Keratinocyte (primary cell): ENCODE measurements around the gene HKDC1. TPM values are rescaled to one million over a fixed set of nuclear protein-coding genes. Genes with fewer than 3 reads are reported as not detected.

ENCODE experiments used
- DNase-seq: peaks from one replicate; pipeline ENCODE4 v3.0.0-alpha.2; 2011; ENCODE audit warnings: low read depth, missing footprints, low spot score
- FAIRE-seq: peaks from 2 replicates; lab custom pipeline; 2011; peaks lifted over from hg19 to GRCh38; lab: Jason Lieb, UNC
- H2AFZ ChIP-seq: 2 replicates; pipeline ENCODE4 v1.6.0; 2012; ENCODE audit warnings: low read length, control low read depth, inconsistent platforms; ENCODE audit not compliant: control insufficient read depth
- H3K27ac ChIP-seq: 2 replicates; pipeline ENCODE4 v1.5.1; 2011; ENCODE audit warnings: low read length; ENCODE audit not compliant: control insufficient read depth, insufficient read depth
- H3K27me3 ChIP-seq: 3 replicates; pipeline ENCODE4 v1.6.0; 2011; ENCODE audit warnings: low read length; ENCODE audit not compliant: control insufficient read depth, insufficient read depth; ENCODE audit errors: extremely low read depth
- H3K36me3 ChIP-seq, 2 experiments: 2 replicates in 1 of 2; 3 replicates in 1 of 2; pipeline ENCODE4 v1.5.1; 2011; ENCODE audit warnings: low read length in 2 of 2, mild to moderate bottlenecking in 1 of 2; ENCODE audit not compliant: control insufficient read depth in 2 of 2, insufficient read depth in 2 of 2; ENCODE audit errors: extremely low read depth in 1 of 2
- H3K4me1 ChIP-seq: 3 replicates; pipeline ENCODE4 v1.5.1; 2011; ENCODE audit warnings: low read length; ENCODE audit not compliant: control insufficient read depth, insufficient read depth; ENCODE audit errors: extremely low read depth
- H3K4me2 ChIP-seq: 3 replicates; pipeline ENCODE4 v1.6.0; 2011; ENCODE audit warnings: low read depth, low read length; ENCODE audit not compliant: control insufficient read depth, insufficient read depth; ENCODE audit errors: extremely low read depth
- H3K4me3 ChIP-seq, 3 experiments: fragments of 200-600 bp in 1 of 3; sonication (generic) in 1 of 3; 2 replicates in 2 of 3; 3 replicates in 1 of 3; pipeline ENCODE4 v1.5.1; 2011 to 2016; ENCODE audit warnings: low read length in 3 of 3, mild to moderate bottlenecking in 3 of 3, control low read depth in 2 of 3, inconsistent platforms in 1 of 3, low read depth in 1 of 3, mixed read lengths in 1 of 3, mixed run types in 1 of 3, moderate library complexity in 1 of 3; ENCODE audit not compliant: control insufficient read depth in 2 of 3, insufficient read depth in 2 of 3; ENCODE audit errors: extremely low read depth in 1 of 3
- H3K79me2 ChIP-seq: 2 replicates; pipeline ENCODE4 v1.6.0; 2012; ENCODE audit warnings: low read length; ENCODE audit not compliant: control insufficient read depth, insufficient read depth
- H3K9ac ChIP-seq: 3 replicates; pipeline ENCODE4 v1.6.0; 2011; ENCODE audit warnings: low read length; ENCODE audit not compliant: control insufficient read depth, insufficient read depth; ENCODE audit errors: extremely low read depth
- H3K9me1 ChIP-seq: 3 replicates; pipeline ENCODE4 v1.6.0; 2011; ENCODE audit warnings: low read length; ENCODE audit not compliant: control insufficient read depth, insufficient read depth; ENCODE audit errors: extremely low read depth
- H3K9me3 ChIP-seq: 2 replicates; pipeline ENCODE4 v1.5.1; 2012; ENCODE audit warnings: low read depth, low read length; ENCODE audit not compliant: control insufficient read depth
- H4K20me1 ChIP-seq: 3 replicates; pipeline ENCODE4 v1.6.0; 2011; ENCODE audit warnings: low read length; ENCODE audit not compliant: control insufficient read depth, insufficient read depth; ENCODE audit errors: extremely low read depth
- EZH2 ChIP-seq: IDR thresholded peaks from one replicate; pipeline ENCODE4 v1.6.1; 2012; ENCODE audit warnings: inconsistent platforms, mild to moderate bottlenecking, low read length, moderate library complexity
- dilution Hi-C: fragments of 300-500 bp; cut with MboI; formaldehyde crosslinking; loops from one replicate; pipeline ENCODE4 v1.7.0; 2020; ENCODE audit warnings: low sequenced_read_pairs; ENCODE audit not compliant: extremely low pct_ligation_motif_present
- polyA plus RNA-seq, 5 experiments: library from polyadenylated mRNA; depleted of rRNA in 3 of 5; stranded (reverse) in 3 of 5; stranded (forward) in 1 of 5; unstranded in 1 of 5; fragments of >200 nt; gene quantifications; 1 replicate in 1 of 5; 2 replicates in 3 of 5; 3 replicates in 1 of 5; pipeline versions ENCODE4 v1.2.1 to v1.2.3, GENCODE V29; 2011 to 2012; ENCODE audit warnings: missing spikeins in 2 of 5, low read depth in 1 of 5, low replicate concordance in 1 of 5
- TF ChIP-seq, protein P1 (sequence below), 3 experiments: IDR thresholded peaks in 1 of 3; conservative IDR thresholded peaks in 1 of 3; optimal IDR thresholded peaks in 1 of 3; 2 replicates in 2 of 3; 3 replicates in 1 of 3; pipeline versions ENCODE3 to v1.5.1; 2011; ENCODE audit warnings: low read length in 3 of 3, mild to moderate bottlenecking in 3 of 3, moderate library complexity in 2 of 3, control low read depth in 1 of 3, inconsistent platforms in 1 of 3; ENCODE audit not compliant: insufficient read depth in 2 of 3; ENCODE audit errors: extremely low read depth in 1 of 3

The HKDC1 gene
- polyA plus RNA-seq, 1 donor (not counting 4 experiments of a cell fraction or from before 2014, with no cell fraction given): 0.33 TPM

- FAIRE-seq: no peak
- no peak overlapping the region for H3K4me3 ChIP-seq
- dilution Hi-C loops: no loop called here
- H3K79me2 ChIP-seq: peaks cover 49% of the 10 kb centered on the region
- no peaks in the 10 kb centered on the region for H3K9me1 ChIP-seq
- no peaks in the 10 kb centered on the region for H3K27me3 ChIP-seq
- no peaks in the 10 kb centered on the region for H4K20me1 ChIP-seq
- H3K27ac ChIP-seq: no peak overlapping the region
- DNase-seq: no peak
- H3K9ac ChIP-seq: no peak overlapping the region
- H2AFZ ChIP-seq: no peak overlapping the region
- peaks cover 19 to 23% of the 10 kb centered on the region in 2 experiments for H3K36me3 ChIP-seq
- peaks cover 2% of the 10 kb centered on the region for H3K4me1 ChIP-seq
- H3K4me2 ChIP-seq: no peak overlapping the region
- TF ChIP-seq, protein P1, sequence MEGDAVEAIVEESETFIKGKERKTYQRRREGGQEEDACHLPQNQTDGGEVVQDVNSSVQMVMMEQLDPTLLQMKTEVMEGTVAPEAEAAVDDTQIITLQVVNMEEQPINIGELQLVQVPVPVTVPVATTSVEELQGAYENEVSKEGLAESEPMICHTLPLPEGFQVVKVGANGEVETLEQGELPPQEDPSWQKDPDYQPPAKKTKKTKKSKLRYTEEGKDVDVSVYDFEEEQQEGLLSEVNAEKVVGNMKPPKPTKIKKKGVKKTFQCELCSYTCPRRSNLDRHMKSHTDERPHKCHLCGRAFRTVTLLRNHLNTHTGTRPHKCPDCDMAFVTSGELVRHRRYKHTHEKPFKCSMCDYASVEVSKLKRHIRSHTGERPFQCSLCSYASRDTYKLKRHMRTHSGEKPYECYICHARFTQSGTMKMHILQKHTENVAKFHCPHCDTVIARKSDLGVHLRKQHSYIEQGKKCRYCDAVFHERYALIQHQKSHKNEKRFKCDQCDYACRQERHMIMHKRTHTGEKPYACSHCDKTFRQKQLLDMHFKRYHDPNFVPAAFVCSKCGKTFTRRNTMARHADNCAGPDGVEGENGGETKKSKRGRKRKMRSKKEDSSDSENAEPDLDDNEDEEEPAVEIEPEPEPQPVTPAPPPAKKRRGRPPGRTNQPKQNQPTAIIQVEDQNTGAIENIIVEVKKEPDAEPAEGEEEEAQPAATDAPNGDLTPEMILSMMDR (optimal IDR thresholded peaks at IDR 0.05 in 1 of 3, IDR thresholded peaks at IDR 0.05 in 1 of 3, conservative IDR thresholded peaks at IDR 0.05 in 1 of 3; ENCODE audit: extremely low read depth in 1 of 3, insufficient read depth in 2 of 3, low read length in 3 of 3): no peak
- no peak for TF ChIP-seq EZH2
- no peaks in the 10 kb centered on the region for H3K9me3 ChIP-seq
These were observed 33.6 kb upstream of the HKDC1 start for GRCh38 chr10:69186524-69186923.

DNA sequence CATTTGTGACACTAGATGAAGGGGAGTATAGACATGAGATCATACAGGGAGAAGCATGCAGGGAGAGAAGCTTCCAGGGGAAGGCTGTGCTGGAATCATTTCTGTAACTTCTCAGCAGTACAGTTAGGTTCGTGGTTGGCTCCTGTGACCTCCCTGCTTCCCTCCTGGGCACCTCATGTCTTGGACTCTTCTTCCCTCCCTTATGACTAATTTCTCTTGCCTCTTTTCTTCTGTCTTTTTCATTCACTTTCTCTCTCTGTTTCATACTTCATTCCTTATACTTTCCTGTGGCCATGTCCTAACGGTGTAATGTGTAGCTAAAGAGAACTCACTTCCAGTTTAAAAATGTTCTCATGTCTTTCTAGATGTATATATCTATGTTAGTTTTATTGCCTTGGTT is 19.1 kb upstream of the HKDC1 start:
- Histone ChIP-seq H3K4me3 (no peak overlapping the region), H3K36me3 (peaks cover 15 to 25% of the 10 kb centered on the region in 2 experiments), H3K9me3 (no peaks in the 10 kb centered on the region), H3K9ac (no peak overlapping the region), H3K27me3 (no peaks in the 10 kb centered on the region), H3K4me2 (no peak overlapping the region), H3K9me1 (no peaks in the 10 kb centered on the region), H4K20me1 (no peaks in the 10 kb centered on the region), H2AFZ (no peak overlapping the region), H3K79me2 (no peaks in the 10 kb centered on the region), H3K27ac (no peak overlapping the region), H3K4me1 (no peaks in the 10 kb centered on the region)
- TF ChIP-seq, protein P1 (optimal IDR thresholded peaks at IDR 0.05 in 1 of 3, IDR thresholded peaks at IDR 0.05 in 1 of 3, conservative IDR thresholded peaks at IDR 0.05 in 1 of 3; ENCODE audit: extremely low read depth in 1 of 3, insufficient read depth in 2 of 3, low read length in 3 of 3): no peak
- TF ChIP-seq EZH2: no peak
- no peak for FAIRE-seq
- no peak for DNase-seq
- dilution Hi-C loops: no loop called here
